WTC11 (cell line): Measurements from ENCODE around the gene ITPRIPL1.

Experiments
- ELF4 ChIP-seq: sonication (generic); formaldehyde crosslinking; IDR thresholded peaks from 2 replicates; pipeline ENCODE4 v1.8.1; 2022; ENCODE audit warnings: low read depth, mild to moderate bottlenecking, moderate library complexity, missing genetic modification reagents
- NFYB ChIP-seq: sonication (generic); formaldehyde crosslinking; conservative IDR thresholded peaks from 2 replicates; pipeline ENCODE4 v1.8.0; 2022; ENCODE audit warnings: low read depth, missing genetic modification reagents
- NR1H2 ChIP-seq: sonication (generic); formaldehyde crosslinking; IDR thresholded peaks from 2 replicates; pipeline ENCODE4 v1.9.0; 2021; ENCODE audit warnings: mild to moderate bottlenecking, moderate library complexity, missing genetic modification reagents
- NR2C2 ChIP-seq: sonication (generic); formaldehyde crosslinking; IDR thresholded peaks from 2 replicates; pipeline ENCODE4 v1.8.0; 2022; ENCODE audit warnings: mild to moderate bottlenecking, missing genetic modification reagents
- SMAD3 ChIP-seq: sonication (generic); formaldehyde crosslinking; IDR thresholded peaks from 2 replicates; pipeline ENCODE4 v1.8.0; 2022; ENCODE audit warnings: missing genetic modification reagents, mild to moderate bottlenecking, borderline replicate concordance
- TF ChIP-seq, protein P1 (sequence below): fragments of 200-600 bp; IDR thresholded peaks from 2 replicates; pipeline ENCODE4 v1.8.0; 2022; ENCODE audit warnings: antibody characterized with exemption
- TF ChIP-seq, protein P2 (sequence below): sonication (generic); formaldehyde crosslinking; IDR thresholded peaks from 2 replicates; pipeline ENCODE4 v1.8.1; 2022; ENCODE audit warnings: low read depth, mild to moderate bottlenecking, moderate library complexity, missing genetic modification reagents, borderline replicate concordance
- TF ChIP-seq, protein P3 (sequence below): sonication (generic); formaldehyde crosslinking; IDR thresholded peaks from 2 replicates; pipeline ENCODE4 v1.8.0; 2022; ENCODE audit warnings: mild to moderate bottlenecking, missing genetic modification reagents
- TF ChIP-seq, protein P4 (sequence below): fragments of 250-450 bp; sonication (Bioruptor Pico); IDR thresholded peaks from 2 replicates; pipeline ENCODE4 v1.8.0; 2021; ENCODE audit warnings: mild to moderate bottlenecking
- TF ChIP-seq, protein P5 (sequence below): sonication (generic); formaldehyde crosslinking; IDR thresholded peaks from 2 replicates; pipeline ENCODE4 v1.8.1; 2023; ENCODE audit warnings: mild to moderate bottlenecking, missing genetic modification reagents
- TF ChIP-seq, protein P6 (sequence below): sonication (generic); formaldehyde crosslinking; IDR thresholded peaks from 2 replicates; pipeline ENCODE4 v1.8.1; 2022; ENCODE audit warnings: mild to moderate bottlenecking, missing genetic modification reagents, moderate library complexity, borderline replicate concordance

DNA sequence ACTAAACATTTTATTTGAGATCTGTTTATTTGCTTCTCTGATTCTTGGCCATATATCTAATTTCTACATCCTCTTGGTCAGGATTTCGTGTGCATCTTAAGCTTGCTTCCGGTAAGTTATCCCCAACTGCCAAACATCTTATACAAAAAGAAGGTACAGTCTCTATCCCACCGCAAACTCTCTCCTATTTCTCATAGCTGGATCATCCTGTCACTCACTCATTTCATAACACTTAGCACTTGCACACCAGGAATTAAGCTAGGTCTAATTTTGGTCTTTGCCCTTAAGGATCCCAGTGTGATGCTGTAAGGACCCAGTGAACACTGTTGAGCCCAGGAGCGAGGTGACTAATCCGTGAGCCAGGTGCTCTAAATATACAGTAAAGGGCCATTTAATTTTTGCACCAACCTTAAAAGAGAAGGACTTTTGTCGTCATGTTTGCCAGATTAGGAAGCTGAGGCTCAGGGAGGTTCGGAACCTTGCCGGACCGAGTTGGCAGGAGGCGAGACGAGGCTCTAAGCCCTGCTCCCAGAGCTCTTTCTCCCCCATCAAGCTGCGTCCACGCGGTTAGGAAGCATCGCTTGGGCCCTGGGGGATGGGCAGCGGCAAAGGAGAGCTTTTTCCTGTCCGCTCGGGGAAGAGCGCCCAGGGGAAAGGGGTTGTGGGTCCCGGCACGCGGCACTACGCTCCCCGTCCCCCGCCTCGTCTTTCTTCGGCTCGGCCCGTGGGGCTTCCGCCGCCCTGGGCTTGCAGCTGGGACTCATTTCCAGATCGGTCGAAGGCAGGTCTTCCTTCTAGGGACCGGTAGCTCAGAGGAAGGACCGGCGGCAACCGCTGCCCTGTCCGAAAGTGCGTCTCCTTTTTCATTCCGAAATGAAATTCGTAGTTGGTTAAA, 4.1 kb upstream of the ITPRIPL1 start:
- TF ChIP-seq, protein P1, sequence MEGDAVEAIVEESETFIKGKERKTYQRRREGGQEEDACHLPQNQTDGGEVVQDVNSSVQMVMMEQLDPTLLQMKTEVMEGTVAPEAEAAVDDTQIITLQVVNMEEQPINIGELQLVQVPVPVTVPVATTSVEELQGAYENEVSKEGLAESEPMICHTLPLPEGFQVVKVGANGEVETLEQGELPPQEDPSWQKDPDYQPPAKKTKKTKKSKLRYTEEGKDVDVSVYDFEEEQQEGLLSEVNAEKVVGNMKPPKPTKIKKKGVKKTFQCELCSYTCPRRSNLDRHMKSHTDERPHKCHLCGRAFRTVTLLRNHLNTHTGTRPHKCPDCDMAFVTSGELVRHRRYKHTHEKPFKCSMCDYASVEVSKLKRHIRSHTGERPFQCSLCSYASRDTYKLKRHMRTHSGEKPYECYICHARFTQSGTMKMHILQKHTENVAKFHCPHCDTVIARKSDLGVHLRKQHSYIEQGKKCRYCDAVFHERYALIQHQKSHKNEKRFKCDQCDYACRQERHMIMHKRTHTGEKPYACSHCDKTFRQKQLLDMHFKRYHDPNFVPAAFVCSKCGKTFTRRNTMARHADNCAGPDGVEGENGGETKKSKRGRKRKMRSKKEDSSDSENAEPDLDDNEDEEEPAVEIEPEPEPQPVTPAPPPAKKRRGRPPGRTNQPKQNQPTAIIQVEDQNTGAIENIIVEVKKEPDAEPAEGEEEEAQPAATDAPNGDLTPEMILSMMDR: no peak
- TF ChIP-seq, protein P2, sequence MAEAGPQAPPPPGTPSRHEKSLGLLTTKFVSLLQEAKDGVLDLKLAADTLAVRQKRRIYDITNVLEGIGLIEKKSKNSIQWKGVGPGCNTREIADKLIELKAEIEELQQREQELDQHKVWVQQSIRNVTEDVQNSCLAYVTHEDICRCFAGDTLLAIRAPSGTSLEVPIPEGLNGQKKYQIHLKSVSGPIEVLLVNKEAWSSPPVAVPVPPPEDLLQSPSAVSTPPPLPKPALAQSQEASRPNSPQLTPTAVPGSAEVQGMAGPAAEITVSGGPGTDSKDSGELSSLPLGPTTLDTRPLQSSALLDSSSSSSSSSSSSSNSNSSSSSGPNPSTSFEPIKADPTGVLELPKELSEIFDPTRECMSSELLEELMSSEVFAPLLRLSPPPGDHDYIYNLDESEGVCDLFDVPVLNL (CRISPR knock-in tag): no peak
- TF ChIP-seq NFYB (CRISPR knock-in tag) (no peak), NR1H2 (CRISPR knock-in tag) (no peak), SMAD3 (CRISPR knock-in tag) (no peak), NR2C2 (no peak), ELF4 (CRISPR knock-in tag) (no peak)
- TF ChIP-seq, protein P3, sequence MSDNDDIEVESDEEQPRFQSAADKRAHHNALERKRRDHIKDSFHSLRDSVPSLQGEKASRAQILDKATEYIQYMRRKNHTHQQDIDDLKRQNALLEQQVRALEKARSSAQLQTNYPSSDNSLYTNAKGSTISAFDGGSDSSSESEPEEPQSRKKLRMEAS (CRISPR knock-in tag): peak; percentile 85
- TF ChIP-seq, protein P4, sequence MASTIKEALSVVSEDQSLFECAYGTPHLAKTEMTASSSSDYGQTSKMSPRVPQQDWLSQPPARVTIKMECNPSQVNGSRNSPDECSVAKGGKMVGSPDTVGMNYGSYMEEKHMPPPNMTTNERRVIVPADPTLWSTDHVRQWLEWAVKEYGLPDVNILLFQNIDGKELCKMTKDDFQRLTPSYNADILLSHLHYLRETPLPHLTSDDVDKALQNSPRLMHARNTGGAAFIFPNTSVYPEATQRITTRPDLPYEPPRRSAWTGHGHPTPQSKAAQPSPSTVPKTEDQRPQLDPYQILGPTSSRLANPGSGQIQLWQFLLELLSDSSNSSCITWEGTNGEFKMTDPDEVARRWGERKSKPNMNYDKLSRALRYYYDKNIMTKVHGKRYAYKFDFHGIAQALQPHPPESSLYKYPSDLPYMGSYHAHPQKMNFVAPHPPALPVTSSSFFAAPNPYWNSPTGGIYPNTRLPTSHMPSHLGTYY (CRISPR knock-in tag): no peak
- TF ChIP-seq, protein P5, sequence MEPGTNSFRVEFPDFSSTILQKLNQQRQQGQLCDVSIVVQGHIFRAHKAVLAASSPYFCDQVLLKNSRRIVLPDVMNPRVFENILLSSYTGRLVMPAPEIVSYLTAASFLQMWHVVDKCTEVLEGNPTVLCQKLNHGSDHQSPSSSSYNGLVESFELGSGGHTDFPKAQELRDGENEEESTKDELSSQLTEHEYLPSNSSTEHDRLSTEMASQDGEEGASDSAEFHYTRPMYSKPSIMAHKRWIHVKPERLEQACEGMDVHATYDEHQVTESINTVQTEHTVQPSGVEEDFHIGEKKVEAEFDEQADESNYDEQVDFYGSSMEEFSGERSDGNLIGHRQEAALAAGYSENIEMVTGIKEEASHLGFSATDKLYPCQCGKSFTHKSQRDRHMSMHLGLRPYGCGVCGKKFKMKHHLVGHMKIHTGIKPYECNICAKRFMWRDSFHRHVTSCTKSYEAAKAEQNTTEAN (CRISPR knock-in tag): no peak
- TF ChIP-seq, protein P6, sequence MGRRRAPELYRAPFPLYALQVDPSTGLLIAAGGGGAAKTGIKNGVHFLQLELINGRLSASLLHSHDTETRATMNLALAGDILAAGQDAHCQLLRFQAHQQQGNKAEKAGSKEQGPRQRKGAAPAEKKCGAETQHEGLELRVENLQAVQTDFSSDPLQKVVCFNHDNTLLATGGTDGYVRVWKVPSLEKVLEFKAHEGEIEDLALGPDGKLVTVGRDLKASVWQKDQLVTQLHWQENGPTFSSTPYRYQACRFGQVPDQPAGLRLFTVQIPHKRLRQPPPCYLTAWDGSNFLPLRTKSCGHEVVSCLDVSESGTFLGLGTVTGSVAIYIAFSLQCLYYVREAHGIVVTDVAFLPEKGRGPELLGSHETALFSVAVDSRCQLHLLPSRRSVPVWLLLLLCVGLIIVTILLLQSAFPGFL (CRISPR knock-in tag): no peak
